Heart left ventricle (tissue), 16 donors: ENCODE measurements around the gene SAP30L. TPM values are rescaled to one million over a fixed set of nuclear protein-coding genes. Genes with fewer than 3 reads are reported as not detected.

ENCODE experiments used
- ATAC-seq, 4 donors: fragments of 200-7000 bp; cut with Tn5 transposase; one replicate each; pipeline ENCODE4 v1.9.1; 2020 to 2022; ENCODE audit warnings: moderate library complexity in 4 of 4, mild to moderate bottlenecking in 3 of 4, moderate number of reproducible peaks in 1 of 4
- DNase-seq, 5 donors: peaks; one replicate each; pipeline ENCODE4 v3.0.0-alpha.2; 2020
- H3K27ac ChIP-seq, 12 donors: fragments of 200-600 bp; sonication (generic) in 4 of 12; one replicate each; pipeline versions ENCODE4 v1.5.0 to v1.8.0; 2016 to 2022; ENCODE audit warnings: mild to moderate bottlenecking in 2 of 12
- H3K27me3 ChIP-seq, 9 donors: fragments of 200-600 bp; sonication (generic) in 2 of 9; one replicate each; pipeline versions ENCODE4 v1.5.1 to v1.8.0; 2016 to 2022; ENCODE audit warnings: mild to moderate bottlenecking in 3 of 9
- H3K36me3 ChIP-seq, 9 donors: fragments of 200-600 bp; sonication (generic) in 2 of 9; one replicate each; pipeline versions ENCODE4 v1.5.0 to v1.8.0; 2018 to 2022; ENCODE audit warnings: mild to moderate bottlenecking in 2 of 9
- H3K4me1 ChIP-seq, 12 donors: fragments of 200-600 bp; sonication (generic) in 4 of 12; one replicate each; pipeline versions ENCODE4 v1.5.0 to v1.8.0; 2016 to 2022; ENCODE audit warnings: mild to moderate bottlenecking in 3 of 12
- H3K4me3 ChIP-seq, 12 donors: fragments of 200-600 bp; sonication (generic) in 4 of 12; one replicate each; pipeline versions ENCODE4 v1.5.0 to v1.8.0; 2017 to 2022; ENCODE audit warnings: mild to moderate bottlenecking in 9 of 12, moderate library complexity in 4 of 12
- H3K9me3 ChIP-seq, 12 donors: fragments of 200-600 bp; sonication (generic) in 4 of 12; one replicate each; pipeline versions ENCODE4 v1.5.0 to v1.8.0; 2016 to 2022; ENCODE audit warnings: mild to moderate bottlenecking in 1 of 12
- CTCF ChIP-seq, 12 donors: fragments of 200-600 bp; sonication (generic) in 4 of 12; IDR thresholded peaks; one replicate each; pipeline versions ENCODE4 v1.5.0 to v1.8.0; 2018 to 2022; ENCODE audit warnings: antibody characterized with exemption in 12 of 12, mild to moderate bottlenecking in 5 of 12
- POLR2A ChIP-seq, 2 donors: fragments of 450-650 bp; IDR thresholded peaks; one replicate each; pipeline ENCODE4 v1.6.1; 2017; ENCODE audit warnings: antibody characterized with exemption in 2 of 2, mild to moderate bottlenecking in 2 of 2, moderate library complexity in 2 of 2
- WGBS, 4 donors: extraction: QIAGEN DNeasy Blood & Tissue Kit in 2 of 4; methylation state at CpG; one replicate each; pipeline versions ENCODE4 v1.1.5 to v1.1.7; 2013 to 2018; 5-methylcytosine and 5-hydroxymethylcytosine counted together
- intact Hi-C, 10 donors: fragments of 100-400 bp; cut with DNase I; formaldehyde crosslinking; loops; one replicate each; pipeline versions ENCODE4 v1.11.1 to v1.14.2; 2022
- polyA plus RNA-seq, 2 donors: library from polyadenylated mRNA; stranded (reverse); fragments of 200-250 nt; gene quantifications; one replicate each; pipeline ENCODE4 v1.2.3, GENCODE V29; 2013
- total RNA-seq, 9 donors: library from RNA; depleted of rRNA in 2 of 9; stranded (reverse); fragments of >200 nt in 2 of 9; fragmentation: NEBNext Ultra II Directional in 3 of 9; extraction: Animal tissue kit (Norgen Biotek cat#: 25700) in 3 of 9; gene quantifications; one replicate each; pipeline versions ENCODE4 v1.1.0 to v1.2.4, GENCODE V29; 2016 to 2023
- donor health status: ischemic (EF 13 %, LVEDD 7.1; RV severe dilation, severe dysfunction).
- donor health status: healthy with polysubstance abuse.
- donor health status: DM: no; HTN: yes; CAD: no.
- donor health status: DM: no; HTN: no; CAD: no.
- donor health status: ischemic (EF 25% LVEDD 6.9; RV normal size, moderate dysfunction).
- donor health status: ischemic (EF 25% LVEDD 5.7; RV mildly dilated, moderate dysfunction).
- donor health status: healthy.
- donor health status: DM: yes; HTN: yes; CAD: no.
- donor health status: ischemic (EF 35%, LVEDD 5.7; RV mildly dilated, moderate dysfunction).
- donor health status: nonischemic (EF 11% LVEDD 7.7; RV severe dilation, severe dysfunction).
- donor health status: DM: yes; HTN: yes; CAD: no.
- donor health status: PGD.
- donor health status: ischemic (EF 29% LVEDD 5.4; RV normal size, mild dysfunction).
- donor health status: nonischemic (EF 23%, LVEDD 6.1; RV moderate dilation, normal function).

Gene SAP30L
- total and polyA plus RNA-seq, 11 donors: 19.7 to 55.5 (median 37.4) TPM

- 64 to 86% (median 81%) methylated on average over 1 of the region's 1 CpG for WGBS, 4 donors
- ATAC-seq (no peak), DNase-seq (no peak)
- H3K27ac ChIP-seq: no peak overlapping the region
- peaks cover 0 to 10% (median 0%) of the 10 kb centered on the region in 9 donors for H3K36me3 ChIP-seq
- H3K9me3 ChIP-seq: no peaks in the 10 kb centered on the region
- H3K27me3 ChIP-seq: peaks cover 0 to 12% (median 5%) of the 10 kb centered on the region in 9 donors
- no peak overlapping the region for H3K4me3 ChIP-seq
- peaks cover 0 to 14% (median 3%) of the 10 kb centered on the region in 12 donors for H3K4me1 ChIP-seq
- TF ChIP-seq CTCF (IDR thresholded peaks at IDR 0.05): no peak
- no peak for TF ChIP-seq POLR2A (IDR thresholded peaks at IDR 0.05)
- intact Hi-C loops: loop anchor here in 1 of 10 donors (2.0 kb wide), 1 partner anchor 144 kb away; no protein-coding TSS in a partner anchor
Measured at GRCh38 chr5:154464438-154464837, 18.6 kb downstream of the SAP30L start.

- ATAC-seq: no peak
- H3K27me3 ChIP-seq: peaks cover 0 to 16% (median 8%) of the 10 kb centered on the region in 9 donors
- intact Hi-C loops: loop anchor here in 1 of 10 donors (2.0 kb wide), 1 partner anchor 144 kb away; no protein-coding TSS in a partner anchor
Measured at GRCh38 chr5:154465169-154465568, 19.4 kb downstream of the SAP30L start.

GRCh38 chr5:154466147-154466546, 20.4 kb downstream of the SAP30L start:
- Histone ChIP-seq H3K27ac (no peak overlapping the region), H3K9me3 (no peaks in the 10 kb centered on the region), H3K4me3 (no peak overlapping the region), H3K27me3 (peaks cover 0 to 26% (median 10%) of the 10 kb centered on the region in 9 donors), H3K4me1 (peaks cover 0 to 12% (median 0%) of the 10 kb centered on the region in 12 donors), H3K36me3 (peaks cover 0 to 5% (median 0%) of the 10 kb centered on the region in 9 donors)
- 71 to 78% (median 76%) methylated on average over 5 of the region's 5 CpGs for WGBS, 4 donors
- TF ChIP-seq POLR2A (IDR thresholded peaks at IDR 0.05) (no peak), CTCF (IDR thresholded peaks at IDR 0.05) (no peak)
- ATAC-seq (no peak), DNase-seq (no peak)
- intact Hi-C loops: loop anchor here in 5 of 10 donors (2.0 kb wide), 3 partner anchors 43 to 145 kb away; no protein-coding TSS in a partner anchor

More at GRCh38 chr5:154465169-154465568, 19.4 kb downstream of the SAP30L start:
- H3K4me1 ChIP-seq: peaks cover 0 to 7% (median 0%) of the 10 kb centered on the region in 12 donors
- peaks cover 0 to 10% (median 0%) of the 10 kb centered on the region in 9 donors for H3K36me3 ChIP-seq
- DNase-seq: no peak
- no peaks in the 10 kb centered on the region for H3K9me3 ChIP-seq
- no peak for TF ChIP-seq POLR2A (IDR thresholded peaks at IDR 0.05)
- no peak for TF ChIP-seq CTCF (IDR thresholded peaks at IDR 0.05)
- 59 to 75% (median 73%) methylated on average over 6 of the region's 6 CpGs for WGBS, 4 donors
- H3K27ac ChIP-seq: no peak overlapping the region
- H3K4me3 ChIP-seq: no peak overlapping the region

- no peaks in the 10 kb centered on the region for H3K9me3 ChIP-seq
- TF ChIP-seq CTCF (IDR thresholded peaks at IDR 0.05) (no peak), POLR2A (IDR thresholded peaks at IDR 0.05) (no peak)
- WGBS, 4 donors: 86 to 91% (median 91%) methylated on average over 5 of the region's 5 CpGs
Measured at GRCh38 chr5:154466671-154467070, 20.9 kb downstream of the SAP30L start.

More at GRCh38 chr5:154466671-154467070, 20.9 kb downstream of the SAP30L start:
- H3K4me3 ChIP-seq: no peak overlapping the region
- peaks cover 0 to 1% (median 0%) of the 10 kb centered on the region in 9 donors for H3K36me3 ChIP-seq
- H3K4me1 ChIP-seq: peaks cover 0 to 12% (median 0%) of the 10 kb centered on the region in 12 donors
- no peak overlapping the region for H3K27ac ChIP-seq
- H3K27me3 ChIP-seq: peaks cover 0 to 31% (median 15%) of the 10 kb centered on the region in 9 donors
- intact Hi-C loops: loop anchor here in 8 of 10 donors (1.0 to 2.0 kb wide), 4 partner anchors 44 to 144 kb away; no protein-coding TSS in a partner anchor
- no peak for ATAC-seq
- DNase-seq: no peak
